MCF 10A (cell line): Measurements from ENCODE around the gene CHADL. TPM values are rescaled to one million over a fixed set of nuclear protein-coding genes. Genes with fewer than 3 reads are reported as not detected.
A peak's percentile ranks its signal among the peaks of the same experiment; 100 is the strongest.

Experiments used
- BruUV-seq: library from RNA; stranded (reverse); fragments of 400-500 nt; replicated peaks from 2 replicates; lab custom pipeline; 2021; lab: Mats Ljungman, UMichigan
- CTCF ChIA-PET: fragments of 300-600 bp; sonication (Branson Sonifier 250); formaldehyde crosslinking; extraction: SDS; loops from one replicate; lab custom pipeline; 2021; ENCODE audit warnings: antibody characterized with exemption, inconsistent platforms; lab: Yijun Ruan, JAX
- POLR2A ChIA-PET: fragments of 300-600, 350-650 bp; sonication (Branson Sonifier 250); formaldehyde crosslinking; extraction: SDS; loops from one replicate; lab custom pipeline; 2020; ENCODE audit warnings: antibody characterized with exemption, inconsistent platforms; lab: Yijun Ruan, JAX
- DNase-seq: peaks from one replicate; pipeline ENCODE4 v3.0.0-alpha.2; 2018; ENCODE audit not compliant: unreplicated experiment
- H3K27ac Mint-ChIP-seq: one replicate; pipeline ENCODE4 v1.8.0; 2022; ENCODE audit warnings: mild to moderate bottlenecking, low read depth, mixed read lengths; ENCODE audit not compliant: unreplicated experiment
- H3K27me3 Mint-ChIP-seq: one replicate; pipeline ENCODE4 v1.8.0; 2022; ENCODE audit warnings: mixed read lengths; ENCODE audit not compliant: insufficient read depth, unreplicated experiment
- H3K36me3 Mint-ChIP-seq: one replicate; pipeline ENCODE4 v1.8.0; 2022; ENCODE audit warnings: mild to moderate bottlenecking, moderate library complexity, mixed read lengths; ENCODE audit not compliant: insufficient read depth, unreplicated experiment
- H3K4me1 Mint-ChIP-seq: one replicate; pipeline ENCODE4 v1.8.0; 2022; ENCODE audit warnings: mixed read lengths; ENCODE audit not compliant: insufficient read depth, unreplicated experiment
- H3K4me3 Mint-ChIP-seq: one replicate; pipeline ENCODE4 v1.8.0; 2022; ENCODE audit warnings: mild to moderate bottlenecking, moderate library complexity, mixed read lengths; ENCODE audit not compliant: unreplicated experiment
- H3K9me3 Mint-ChIP-seq: one replicate; pipeline ENCODE4 v1.8.0; 2022; ENCODE audit warnings: mixed read lengths; ENCODE audit not compliant: unreplicated experiment
- intact Hi-C: fragments of 100-400 bp; cut with micrococcal nuclease; formaldehyde crosslinking; loops from 2 replicates; pipeline ENCODE4 v1.14.1; 2022
- total RNA-seq: library from RNA; stranded (reverse); gene quantifications from 2 replicates; pipeline ENCODE4 v1.2.3, GENCODE V29; 2022
- TF ChIP-seq, protein P1 (sequence below): fragments of 200-600 bp; IDR thresholded peaks from one replicate; pipeline ENCODE4 v1.8.0; 2022; ENCODE audit warnings: antibody characterized with exemption, mild to moderate bottlenecking; ENCODE audit not compliant: unreplicated experiment

CHADL gene
- total RNA-seq, 1 experiment from 2014 or later, result 0.51 TPM

DNA sequence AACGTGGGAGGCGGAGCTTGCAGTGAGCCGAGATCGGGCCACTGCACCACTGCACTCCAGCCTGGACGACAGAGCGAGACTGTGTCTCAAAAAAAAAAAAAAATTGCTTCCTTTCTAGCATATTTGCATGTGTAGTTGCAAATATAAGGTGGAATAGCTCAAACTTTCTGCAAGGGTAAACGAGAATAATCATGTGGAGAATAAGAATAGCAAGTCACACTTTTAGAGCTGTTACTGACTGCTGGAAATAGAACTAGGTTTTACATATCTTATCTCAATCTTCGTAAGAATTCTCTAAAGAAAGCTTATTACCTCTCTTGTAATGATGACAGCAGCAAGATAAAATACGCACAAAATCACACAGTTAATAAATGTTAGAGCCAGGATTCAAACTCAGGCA, 34.0 kb downstream of the CHADL start:
- Mint-ChIP-seq H3K9me3 (no peaks in the 10 kb centered on the region), H3K27me3 (no peaks in the 10 kb centered on the region), H3K4me1 (no peaks in the 10 kb centered on the region), H3K4me3 (no peak overlapping the region), H3K27ac (no peak overlapping the region), H3K36me3 (peaks cover 39% of the 10 kb centered on the region)
- intact Hi-C loops, result loop anchor here (10.0 kb wide), 1 partner anchor 252 kb away; the partner anchor contains the start of gene RBX1
- ChIA-PET POLR2A (interaction anchor here (0.7 to 1.4 kb wide), 7 partner anchors 11 to 709 kb away, joined by 3 to 7 read pairs (median 4); partner anchors contain the start of gene ZC3H7B), CTCF (interaction anchor here (0.6 kb wide), 1 partner anchor 491 kb away, joined by 3 read pairs; no protein-coding TSS in a partner anchor)
- BruUV-seq, result TSS peak; percentile 17
- no peak for DNase-seq
- TF ChIP-seq, protein P1, sequence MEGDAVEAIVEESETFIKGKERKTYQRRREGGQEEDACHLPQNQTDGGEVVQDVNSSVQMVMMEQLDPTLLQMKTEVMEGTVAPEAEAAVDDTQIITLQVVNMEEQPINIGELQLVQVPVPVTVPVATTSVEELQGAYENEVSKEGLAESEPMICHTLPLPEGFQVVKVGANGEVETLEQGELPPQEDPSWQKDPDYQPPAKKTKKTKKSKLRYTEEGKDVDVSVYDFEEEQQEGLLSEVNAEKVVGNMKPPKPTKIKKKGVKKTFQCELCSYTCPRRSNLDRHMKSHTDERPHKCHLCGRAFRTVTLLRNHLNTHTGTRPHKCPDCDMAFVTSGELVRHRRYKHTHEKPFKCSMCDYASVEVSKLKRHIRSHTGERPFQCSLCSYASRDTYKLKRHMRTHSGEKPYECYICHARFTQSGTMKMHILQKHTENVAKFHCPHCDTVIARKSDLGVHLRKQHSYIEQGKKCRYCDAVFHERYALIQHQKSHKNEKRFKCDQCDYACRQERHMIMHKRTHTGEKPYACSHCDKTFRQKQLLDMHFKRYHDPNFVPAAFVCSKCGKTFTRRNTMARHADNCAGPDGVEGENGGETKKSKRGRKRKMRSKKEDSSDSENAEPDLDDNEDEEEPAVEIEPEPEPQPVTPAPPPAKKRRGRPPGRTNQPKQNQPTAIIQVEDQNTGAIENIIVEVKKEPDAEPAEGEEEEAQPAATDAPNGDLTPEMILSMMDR, result no peak

DNA sequence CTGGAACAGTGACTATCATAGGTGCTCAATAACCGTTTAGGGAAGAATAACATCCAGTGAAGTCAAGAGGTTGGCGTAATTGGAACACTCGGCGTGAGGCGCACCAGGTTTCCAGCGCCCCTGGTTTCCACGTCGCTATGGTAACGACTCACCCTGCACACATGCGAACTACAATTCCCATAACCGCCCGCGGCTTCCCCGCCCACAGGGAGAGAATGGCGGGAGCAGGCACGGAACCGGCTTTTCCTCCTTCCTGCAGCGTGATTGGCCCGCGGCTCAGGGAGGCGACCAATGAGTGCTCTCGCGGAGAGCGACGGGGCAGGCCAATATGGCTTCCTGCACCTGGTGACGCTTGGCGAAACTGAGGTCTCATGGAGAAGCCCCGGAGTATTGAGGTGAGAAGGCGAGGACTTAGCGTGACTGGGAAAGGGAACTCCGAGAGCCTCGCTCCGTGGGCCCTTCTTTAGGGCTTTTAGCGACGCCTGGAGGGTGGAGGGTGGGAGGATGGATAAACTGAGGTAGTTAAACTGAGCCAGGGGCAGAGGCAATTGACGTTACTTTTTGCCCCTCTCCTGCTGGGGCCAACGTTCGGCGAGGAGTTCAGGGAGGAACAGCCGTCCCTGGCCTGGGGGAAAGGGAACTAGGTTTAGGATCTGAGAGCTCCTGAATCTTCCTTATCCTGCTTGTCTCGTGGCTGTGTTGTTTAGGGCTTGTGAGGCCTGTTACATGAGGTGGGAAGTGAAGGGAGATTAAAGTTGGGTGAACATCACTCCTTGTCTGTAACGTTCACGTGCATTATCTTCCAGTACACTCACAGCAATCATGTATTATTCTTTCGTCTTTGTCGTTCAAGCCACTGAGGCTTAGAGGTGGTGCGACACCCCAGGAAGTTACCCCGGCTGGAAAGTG, 35.5 kb downstream of the CHADL start, which contains the start of gene L3MBTL2:
TSS of gene L3MBTL2 (plus strand) at position 321 of the 909 bp plus-strand sequence. CDS start at position 372, 51 bp downstream.
- TF ChIP-seq, protein P1, result no peak
- Mint-ChIP-seq H3K9me3 (no peaks in the 10 kb centered on the region), H3K4me1 (no peaks in the 10 kb centered on the region), H3K36me3 (peaks cover 27% of the 10 kb centered on the region), H3K27me3 (no peaks in the 10 kb centered on the region), H3K27ac (peak within 1 kb of the TSS; percentile 98), H3K4me3 (peak within 1 kb of the TSS; percentile 96)
- CTCF ChIA-PET, result interaction anchor here (0.8 kb wide), 1 partner anchor 111 kb away, joined by 3 read pairs; no protein-coding TSS in a partner anchor
- peak; percentile 97 for DNase-seq
- POLR2A ChIA-PET, result interaction anchor here (1.0 kb wide), 1 partner anchor 112 kb away, joined by 4 read pairs; no protein-coding TSS in a partner anchor
- intact Hi-C loops, result loop anchor here (10.0 kb wide), 1 partner anchor 250 kb away; the partner anchor contains the start of gene RBX1
- BruUV-seq, result TSS peak; percentile 77

DNA sequence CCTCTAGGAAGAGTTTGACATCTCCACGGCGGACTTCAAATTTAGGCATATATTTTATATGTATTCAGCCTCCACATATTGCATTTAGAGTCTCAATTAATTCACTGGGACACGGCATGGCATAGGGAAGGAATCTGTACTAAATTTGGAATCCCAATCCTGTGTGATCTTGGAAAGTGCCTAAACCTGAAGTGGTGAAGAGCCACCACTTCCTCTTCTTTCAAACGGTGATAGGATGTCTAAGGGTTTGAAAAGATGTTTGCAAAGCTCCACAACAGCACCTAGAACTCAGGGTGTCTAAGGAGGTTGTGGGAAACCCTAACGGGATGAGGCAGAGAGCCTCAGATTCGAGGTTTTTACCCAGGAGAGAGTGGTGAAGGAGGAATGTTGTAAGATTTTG, 36.7 kb downstream of the CHADL start:
- POLR2A ChIA-PET, result interaction anchor here (0.7 kb wide), 1 partner anchor 112 kb away, joined by 3 read pairs; no protein-coding TSS in a partner anchor
- TF ChIP-seq, protein P1, result no peak
- Mint-ChIP-seq H3K36me3 (peaks cover 21% of the 10 kb centered on the region), H3K4me3 (no peak overlapping the region), H3K27ac (no peak overlapping the region), H3K9me3 (no peaks in the 10 kb centered on the region), H3K27me3 (no peaks in the 10 kb centered on the region), H3K4me1 (no peaks in the 10 kb centered on the region)
- intact Hi-C loops, result loop anchor here (10.0 kb wide), 1 partner anchor 249 kb away; the partner anchor contains the start of gene RBX1
- no TSS peak for BruUV-seq
- no peak for DNase-seq
- CTCF ChIA-PET, result no interaction called here
